HTR-8/SVneo (cell line): Measurements from ENCODE around the gene PKDCC.
"Not testable (repeated sequence)": the region's sequence is repeated elsewhere in the genome, so short reads cannot be mapped to it uniquely, and the experiment has no call there.

Experiments
- DNase-seq: peaks from one replicate; pipeline ENCODE4 v3.0.0; 2011; ENCODE audit warnings: low spot score, mixed read lengths; ENCODE audit not compliant: insufficient read length
- FAIRE-seq: peaks from 2 replicates; lab custom pipeline; 2011; peaks lifted over from hg19 to GRCh38; lab: Jason Lieb, UNC

PKDCC gene

DNA sequence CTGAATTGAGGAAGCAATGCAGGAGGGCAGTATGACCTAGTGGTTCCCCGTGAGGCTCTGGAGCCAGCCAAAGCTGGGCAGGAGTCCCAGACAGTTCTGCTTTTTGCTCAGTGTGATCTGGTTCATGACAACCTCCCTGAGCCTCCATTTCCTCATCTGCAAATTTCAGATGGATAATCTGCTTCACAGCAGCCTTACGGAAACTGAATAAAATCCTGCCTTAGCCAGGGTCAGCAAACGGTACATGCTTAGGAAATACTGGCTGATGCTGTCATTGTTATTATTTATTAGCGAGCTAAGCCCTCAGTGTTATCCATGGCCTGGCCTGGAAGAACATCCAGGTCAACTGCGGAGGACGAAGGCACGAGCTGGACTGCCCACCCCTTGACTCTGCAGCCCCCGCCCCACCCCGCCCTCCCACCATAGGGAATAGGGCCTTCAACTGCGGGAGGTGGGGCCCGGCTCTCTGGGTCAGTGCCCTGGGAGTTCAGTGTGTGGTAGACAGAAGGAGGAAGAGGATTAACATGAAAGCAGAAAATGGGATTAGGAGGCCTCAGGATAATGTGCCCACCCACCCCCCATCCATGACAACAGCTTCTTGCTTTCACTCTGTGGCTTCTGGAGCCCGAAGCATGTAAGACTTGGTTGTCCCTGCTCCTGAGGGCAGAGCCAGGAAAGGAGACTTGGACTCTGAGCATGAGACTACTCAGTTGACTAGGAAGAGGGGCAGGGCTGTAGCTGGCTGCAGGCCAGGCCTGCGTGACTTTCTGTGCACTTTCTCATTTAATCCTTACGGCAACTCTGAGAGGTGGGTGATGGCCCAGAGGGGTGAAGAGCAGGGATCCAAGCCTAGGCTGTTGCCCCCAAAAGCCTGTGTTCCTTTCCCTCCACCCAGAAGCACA, 13.1 kb downstream of the PKDCC start:
- FAIRE-seq (no peak), DNase-seq (no peak)

DNA sequence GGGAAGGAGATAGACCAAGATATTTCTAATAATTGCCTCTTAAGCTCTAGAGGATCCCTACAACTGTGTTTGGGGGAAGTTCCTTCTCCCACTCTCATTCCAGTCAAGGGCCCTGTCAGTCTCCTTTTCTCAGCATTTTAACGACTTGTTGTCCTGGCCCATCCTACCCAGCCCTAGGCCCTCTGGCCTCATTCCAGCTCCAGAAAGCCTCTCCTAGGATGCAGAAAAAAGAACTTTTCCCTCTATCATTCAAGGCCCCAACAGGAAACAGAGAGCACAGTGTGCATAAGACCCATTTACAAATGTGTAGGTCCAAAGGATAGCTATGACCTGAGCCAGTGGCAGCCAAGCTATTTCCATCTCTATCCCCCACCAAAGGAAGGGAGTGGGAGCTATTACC, 14.0 kb downstream of the PKDCC start:
- no peak for FAIRE-seq
- DNase-seq, result no peak

DNA sequence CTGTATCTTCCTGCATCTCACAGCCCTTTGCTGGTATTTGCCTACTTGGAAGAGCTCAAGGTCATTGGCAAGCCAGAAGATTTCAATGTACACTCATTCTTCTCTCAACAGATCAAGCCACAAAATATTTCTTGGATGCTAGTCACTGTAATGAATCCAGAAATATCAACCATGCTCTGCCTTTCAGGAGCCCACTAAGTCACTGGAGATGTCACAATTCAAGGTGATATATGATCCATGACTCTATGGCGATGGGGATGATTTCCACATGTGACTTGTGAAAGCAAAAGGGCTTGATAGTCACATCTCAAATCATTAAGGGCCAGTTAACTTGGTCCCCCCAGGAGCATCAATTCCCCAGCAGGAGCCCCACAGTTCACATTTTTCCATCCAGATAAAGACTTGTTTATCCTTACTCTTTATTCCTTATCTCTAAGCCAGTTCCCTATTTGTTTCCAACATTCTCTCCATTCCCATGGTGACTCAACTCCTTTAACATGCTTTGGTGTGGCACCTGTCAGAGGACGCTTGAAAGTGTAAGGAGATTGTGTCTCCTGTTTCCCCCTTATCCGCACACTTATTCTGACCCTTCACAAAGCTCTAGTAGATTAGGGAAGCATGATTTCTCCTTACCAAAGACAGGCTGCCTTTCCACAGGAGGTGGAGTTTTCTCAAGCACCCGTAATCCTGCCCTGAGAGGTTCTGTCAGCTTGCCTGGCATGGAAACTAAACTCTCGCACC, 15.8 kb downstream of the PKDCC start:
- FAIRE-seq (no peak), DNase-seq (no peak)

DNA sequence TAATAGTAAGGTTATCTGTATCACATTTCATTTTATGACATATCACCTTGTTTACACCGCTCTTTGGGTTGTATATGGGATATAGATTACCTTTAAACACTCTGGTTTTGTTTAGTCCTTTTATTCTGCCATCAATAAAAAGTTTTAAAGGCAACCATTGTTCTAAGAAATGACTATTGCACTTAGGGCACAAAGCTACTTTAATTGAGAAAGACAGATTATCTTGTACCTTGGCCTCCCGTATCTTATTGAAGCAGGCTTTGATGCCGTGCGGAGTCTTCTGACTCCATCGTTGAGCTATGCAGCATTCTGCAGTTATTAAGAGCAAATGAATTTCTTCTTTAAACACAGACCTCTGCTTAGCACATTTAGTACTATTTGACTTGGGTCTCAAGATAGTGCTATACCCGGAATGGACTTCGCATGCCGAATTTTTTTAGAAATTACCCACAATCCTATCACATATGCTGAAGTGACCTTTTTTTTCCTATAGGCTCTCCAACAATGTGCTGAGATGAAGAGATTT, 16.7 kb downstream of the PKDCC start:
- DNase-seq (no peak), FAIRE-seq (no peak)

DNA sequence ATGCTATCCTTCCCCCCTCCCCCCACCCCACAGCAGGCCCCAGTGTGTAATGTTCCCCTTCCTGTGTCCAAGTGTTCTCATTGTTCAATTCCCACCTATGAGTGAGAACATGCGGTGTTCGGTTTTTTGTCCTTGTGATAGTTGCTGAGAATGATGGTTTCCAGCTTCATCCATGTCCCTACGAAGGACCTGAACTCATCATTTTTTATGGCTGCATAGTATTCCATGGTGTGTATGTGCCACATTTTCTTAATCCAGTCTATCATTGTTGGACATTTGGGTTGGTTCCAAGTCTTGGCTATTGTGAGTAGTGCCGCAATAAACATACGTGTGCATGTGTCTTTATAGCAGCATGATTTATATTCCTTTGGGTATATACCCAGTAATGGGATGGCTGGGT, 17.9 kb downstream of the PKDCC start:
- FAIRE-seq, DNase-seq: not testable (repeated sequence)

DNA sequence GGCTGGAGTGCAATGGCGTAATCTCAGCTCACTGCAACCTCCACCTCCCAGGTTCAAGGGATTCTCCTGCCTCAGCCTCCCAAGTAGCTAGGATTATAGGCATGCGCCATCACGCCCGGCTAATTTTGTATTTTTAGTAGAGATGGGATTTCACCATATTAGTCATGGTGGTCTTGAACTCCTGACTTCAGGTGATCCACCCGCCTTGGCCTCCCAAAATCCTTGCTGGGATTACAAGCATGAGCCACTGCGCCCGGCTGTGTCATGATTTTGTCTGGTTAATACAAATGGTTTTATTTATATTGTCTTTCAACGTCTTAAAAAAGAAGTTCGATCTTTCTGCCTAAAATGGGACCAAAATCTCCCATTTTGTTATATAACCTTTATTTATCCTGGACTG, 19.2 kb downstream of the PKDCC start:
- not testable (repeated sequence) for DNase-seq, FAIRE-seq

DNA sequence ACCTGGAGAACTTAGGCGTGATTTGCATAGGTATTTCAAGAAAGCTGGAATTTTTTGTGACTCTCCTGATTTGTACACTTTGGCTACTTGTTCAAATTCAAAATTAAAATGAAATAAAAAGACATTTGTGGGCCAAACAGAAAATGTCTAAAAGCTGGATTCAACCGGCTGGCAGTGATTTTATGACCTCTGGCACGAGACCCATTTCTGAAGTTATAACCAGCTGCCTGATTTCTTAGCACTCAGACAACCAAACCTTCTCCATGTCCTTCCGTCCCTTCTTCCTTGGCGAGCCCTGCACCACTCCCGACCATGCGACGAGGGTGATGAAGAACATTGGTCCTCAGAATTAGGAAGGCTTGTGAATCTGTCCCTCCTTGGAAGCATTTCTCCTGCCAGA, 19.7 kb downstream of the PKDCC start:
- DNase-seq (no peak), FAIRE-seq (no peak)

DNA sequence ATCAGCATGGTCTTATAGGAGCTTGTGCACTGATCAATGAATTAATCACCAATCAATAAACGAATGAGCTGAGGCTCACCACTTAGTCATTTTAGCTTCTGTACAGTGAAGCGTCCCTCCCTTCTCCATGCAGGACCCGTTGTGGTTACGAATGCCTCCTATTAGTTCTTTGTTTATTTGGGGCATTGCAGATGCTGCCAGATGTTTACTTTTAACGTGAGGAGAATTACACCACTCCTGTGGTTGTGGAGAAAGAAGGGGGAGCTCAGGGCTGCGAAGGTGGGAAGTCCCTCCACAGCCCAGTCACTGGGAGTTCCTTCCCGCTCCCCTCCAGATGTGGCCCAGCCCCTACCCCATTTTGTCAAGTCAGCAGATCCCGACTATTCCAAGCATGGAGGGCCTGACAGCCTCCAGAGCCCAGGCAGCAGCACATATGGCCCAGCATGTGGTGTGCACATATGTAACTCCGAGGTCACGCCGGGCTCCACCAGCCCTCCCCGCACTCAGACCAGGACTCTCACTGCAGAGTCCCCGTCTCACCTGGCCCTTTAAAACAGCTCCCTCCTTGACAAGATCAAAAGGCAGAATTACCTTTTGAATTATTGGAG, 20.9 kb downstream of the PKDCC start:
- no peak for DNase-seq
- no peak for FAIRE-seq

DNA sequence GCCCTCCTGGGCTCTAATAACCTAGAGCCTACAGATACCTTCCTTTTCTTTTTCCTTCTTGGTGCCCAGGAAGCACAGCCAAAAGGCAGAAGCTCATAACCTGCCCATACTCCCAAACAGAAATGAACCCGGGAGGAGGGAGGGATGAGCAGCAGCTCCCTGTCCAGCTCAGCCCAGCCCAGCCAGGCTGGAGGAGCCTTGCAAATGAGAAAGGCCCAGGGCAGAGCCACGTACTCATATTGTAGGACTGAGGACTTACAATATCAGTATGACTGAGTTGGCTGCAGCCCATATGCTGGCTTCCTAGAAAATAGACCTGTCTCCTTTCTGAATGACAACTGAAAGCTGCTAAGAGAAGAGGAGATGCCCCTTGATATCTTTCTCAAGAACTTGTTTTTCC, 21.7 kb downstream of the PKDCC start:
- FAIRE-seq, result no peak
- DNase-seq, result no peak

DNA sequence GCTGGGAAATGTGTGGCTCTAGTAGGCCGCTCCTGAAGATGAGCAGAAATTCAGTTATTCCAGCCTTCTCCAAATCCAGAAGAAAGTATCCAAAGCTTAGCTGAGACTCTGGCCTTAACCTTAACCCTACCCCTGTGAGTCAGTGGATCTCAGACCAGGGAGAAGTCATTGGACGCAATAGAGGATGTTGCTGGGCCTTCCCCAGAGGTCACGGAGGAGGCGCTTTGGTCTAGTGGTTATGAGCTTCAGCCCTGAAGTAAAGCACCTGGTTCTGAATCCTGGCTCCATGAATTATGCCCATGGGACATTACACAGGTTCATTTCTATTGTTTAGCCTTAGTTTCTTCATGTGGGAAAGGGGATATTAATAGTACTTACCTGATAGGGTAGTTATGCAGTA, 24.0 kb downstream of the PKDCC start:
- FAIRE-seq (no peak), DNase-seq (no peak)

DNA sequence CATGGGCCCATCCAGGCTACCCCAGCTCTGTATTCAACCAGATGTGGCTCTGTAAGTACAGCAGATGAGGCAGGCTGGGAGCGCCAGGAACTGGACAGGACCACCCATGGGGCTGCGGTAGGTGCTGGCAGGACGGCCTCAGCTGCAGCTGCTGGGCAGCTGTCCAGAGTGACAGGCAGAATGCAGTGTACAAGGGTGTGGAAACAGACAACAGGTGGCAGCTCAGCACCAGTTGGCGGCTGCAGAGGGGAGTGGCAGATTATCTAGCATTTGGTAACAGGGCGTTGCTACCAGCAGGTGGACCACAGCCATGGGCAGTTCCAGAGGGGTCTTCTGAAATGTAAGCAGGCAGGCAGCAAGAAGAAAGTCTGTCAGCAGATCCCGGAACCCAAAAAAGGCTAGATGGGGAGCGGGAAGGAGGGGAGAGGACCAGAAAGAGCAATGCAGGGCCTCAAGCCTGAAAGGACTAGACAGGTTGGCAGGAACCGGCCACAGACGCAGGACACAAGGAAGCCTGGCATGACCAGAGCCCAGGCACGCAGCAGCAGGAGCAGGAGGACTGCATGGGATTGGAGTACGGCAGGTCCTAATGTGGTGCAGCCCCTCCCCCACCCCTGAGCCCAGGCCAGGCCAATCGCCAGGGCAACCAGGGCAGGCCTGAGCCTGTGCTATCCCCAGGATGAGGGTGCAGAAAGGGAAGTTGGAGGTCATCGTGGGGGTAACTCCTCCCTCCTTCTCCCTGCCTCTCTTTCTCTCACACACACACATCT, 24.7 kb downstream of the PKDCC start:
- no peak for DNase-seq

DNA sequence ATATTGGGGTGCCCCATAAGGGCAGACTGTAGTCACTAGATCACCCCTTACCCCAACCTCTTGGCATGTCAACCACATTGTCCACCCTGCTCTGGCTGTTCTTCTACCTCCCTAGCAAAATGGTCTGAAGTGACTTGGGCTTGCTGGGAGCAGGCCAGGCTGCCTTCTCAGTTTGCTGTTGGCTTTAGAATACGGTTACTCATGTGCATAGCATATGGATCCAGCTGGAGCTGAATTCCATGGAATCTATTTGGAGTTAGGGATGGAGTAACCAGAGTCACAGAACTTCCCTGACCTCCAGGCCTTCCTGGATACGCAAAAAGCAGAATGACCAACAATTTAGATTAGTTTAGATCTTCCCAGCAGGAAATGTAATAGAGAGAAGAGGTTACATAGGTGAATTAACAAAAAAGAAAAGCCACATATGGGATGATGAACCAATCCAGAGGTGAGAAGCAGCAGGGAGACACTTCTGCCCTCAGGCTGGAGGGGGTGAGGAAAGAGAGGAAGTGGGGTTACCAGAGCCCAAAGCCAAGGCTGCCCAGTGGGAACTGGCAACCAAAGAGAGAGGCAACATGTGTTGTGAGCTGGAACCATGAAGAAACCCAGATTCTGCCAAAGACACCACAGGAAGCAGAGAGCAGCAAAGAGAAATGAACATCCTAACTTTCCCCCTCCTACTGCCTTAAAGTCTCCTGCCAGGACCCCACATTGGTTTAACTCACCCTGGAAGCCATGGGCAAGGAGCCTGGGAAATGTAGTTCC, 26.1 kb downstream of the PKDCC start:
- DNase-seq (no peak), FAIRE-seq (no peak)

More for the DNA sequence above, 24.7 kb downstream of the PKDCC start:
- FAIRE-seq, result peak; percentile 81

DNA sequence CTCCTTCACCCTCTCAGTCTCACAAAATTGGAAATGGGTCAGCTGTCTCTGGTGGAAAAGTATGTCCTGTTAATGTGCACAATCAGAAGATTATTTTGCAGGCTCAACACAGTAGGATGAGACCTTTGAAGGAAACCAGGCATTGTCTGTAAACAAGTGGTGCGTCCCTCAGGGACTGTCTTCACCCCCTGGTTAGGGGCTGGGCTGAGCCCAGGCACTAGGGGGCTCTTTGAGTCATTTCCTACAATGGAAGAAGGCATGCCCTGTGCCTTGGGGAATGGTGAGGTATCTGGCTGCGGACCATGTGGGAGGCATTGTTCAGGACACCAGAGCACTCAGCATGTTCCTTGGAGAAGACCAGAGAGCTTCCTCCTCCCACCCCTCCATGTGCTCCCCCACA, 26.8 kb downstream of the PKDCC start:
- peak; percentile 83 for FAIRE-seq
- DNase-seq, result no peak

DNA sequence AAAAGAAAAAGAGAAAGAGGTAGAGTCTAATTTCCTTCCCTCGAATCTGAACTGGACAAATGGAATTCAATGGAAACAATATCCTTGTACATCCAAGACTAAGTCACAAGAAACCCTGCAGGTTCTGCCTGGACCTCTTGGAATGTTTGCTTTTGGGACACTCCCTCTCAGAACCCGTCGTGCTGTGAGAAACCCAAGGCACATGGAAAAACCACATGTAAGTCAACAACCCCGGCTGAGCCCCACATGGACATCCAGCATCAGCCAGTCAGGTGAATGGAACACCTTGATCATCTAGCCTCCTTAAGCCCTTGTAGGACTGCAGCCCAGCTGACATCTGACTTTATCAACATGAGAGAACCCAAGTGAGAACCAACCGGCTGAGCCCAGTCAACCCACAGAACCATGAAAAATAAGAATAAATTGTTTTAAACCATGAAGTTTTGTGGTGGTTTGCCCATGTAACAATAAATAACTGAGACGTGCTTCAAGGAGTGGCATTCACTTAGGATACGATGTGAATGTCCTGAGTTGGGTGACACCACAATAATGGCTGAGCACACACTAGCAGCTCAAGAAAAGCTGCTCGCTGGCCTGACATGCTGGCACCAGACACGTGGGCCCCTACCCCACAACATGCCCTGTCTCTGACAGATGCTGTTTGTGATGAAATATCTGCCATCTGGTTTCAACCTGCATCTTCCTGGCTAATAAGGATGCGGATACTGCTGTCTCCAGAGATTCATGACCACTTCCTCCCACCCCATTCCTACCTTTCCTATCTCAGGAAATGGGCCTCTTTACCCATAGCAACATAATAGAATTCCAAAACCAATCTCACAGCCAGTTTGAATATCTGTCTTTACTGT, 28.8 kb downstream of the PKDCC start:
- no peak for DNase-seq

DNA sequence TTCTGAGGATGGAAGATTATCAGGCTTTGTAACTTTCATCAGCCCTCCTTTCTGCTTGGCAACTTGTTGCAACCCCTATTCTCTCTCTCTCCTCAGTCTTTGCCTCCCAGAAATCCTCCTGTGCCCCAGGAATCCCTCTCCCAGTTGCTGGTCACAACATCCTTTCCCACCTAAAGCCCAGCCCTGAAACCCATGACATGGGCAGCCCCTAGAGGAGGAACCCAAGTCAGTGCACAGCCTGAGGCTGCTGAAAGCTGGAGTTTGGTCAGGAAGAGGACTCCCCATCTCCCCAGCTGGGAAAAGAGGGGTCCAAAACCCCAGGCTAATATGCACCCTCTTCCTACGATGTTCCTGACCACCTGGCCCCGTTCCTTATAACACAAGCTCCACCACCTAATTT, 29.5 kb downstream of the PKDCC start:
- FAIRE-seq (no peak), DNase-seq (no peak)

More for the DNA sequence above, 28.8 kb downstream of the PKDCC start:
- FAIRE-seq, result peak; percentile 31

DNA sequence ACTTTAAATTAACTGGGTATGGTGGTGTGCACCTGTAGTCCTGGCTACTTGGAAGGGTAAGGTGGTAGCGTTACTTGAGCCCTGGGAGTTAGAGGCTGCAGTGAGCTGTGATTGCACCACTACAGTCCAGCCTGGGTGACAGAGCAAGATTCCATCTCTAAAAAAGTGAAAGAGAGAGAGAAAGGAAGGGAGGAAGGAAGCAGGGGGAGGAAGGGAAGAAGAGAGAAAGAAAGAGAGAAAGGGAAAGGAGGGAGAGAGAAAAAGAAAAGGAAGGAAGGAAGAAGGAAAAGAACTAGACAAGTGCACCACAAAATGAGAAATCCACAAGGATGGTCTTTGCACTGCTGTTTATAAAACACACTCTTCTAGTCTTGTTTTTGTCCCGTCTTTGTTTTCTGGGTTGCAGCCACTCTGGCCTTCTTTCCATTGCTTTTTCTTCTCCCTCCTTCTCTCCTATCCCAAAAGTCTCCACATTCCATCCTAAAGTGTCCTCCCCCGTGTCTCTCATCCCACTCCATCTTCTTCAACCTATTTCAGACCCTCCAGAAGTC, 32.0 kb downstream of the PKDCC start:
- FAIRE-seq, result no peak

DNA sequence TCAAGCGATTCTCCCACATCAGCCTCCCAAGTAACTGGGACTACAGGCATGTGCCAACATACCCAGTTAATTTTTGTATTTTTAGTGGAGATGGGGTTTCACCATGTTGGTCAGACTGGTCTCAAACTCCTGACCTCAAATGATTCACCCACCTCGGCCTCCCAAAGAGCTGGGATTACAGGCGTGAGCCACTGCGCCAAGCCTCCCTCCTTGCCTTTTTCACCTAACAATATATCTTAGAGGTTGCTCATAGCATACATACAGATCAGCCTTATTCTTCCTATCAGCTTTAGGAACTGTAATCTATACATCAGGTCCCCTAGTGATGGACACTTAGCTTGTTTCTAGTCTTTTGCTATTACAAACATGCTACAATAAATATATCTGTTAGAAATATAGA, 33.3 kb downstream of the PKDCC start:
- not testable (repeated sequence) for DNase-seq, FAIRE-seq

More for the DNA sequence above, 32.0 kb downstream of the PKDCC start:
- no peak for DNase-seq

DNA sequence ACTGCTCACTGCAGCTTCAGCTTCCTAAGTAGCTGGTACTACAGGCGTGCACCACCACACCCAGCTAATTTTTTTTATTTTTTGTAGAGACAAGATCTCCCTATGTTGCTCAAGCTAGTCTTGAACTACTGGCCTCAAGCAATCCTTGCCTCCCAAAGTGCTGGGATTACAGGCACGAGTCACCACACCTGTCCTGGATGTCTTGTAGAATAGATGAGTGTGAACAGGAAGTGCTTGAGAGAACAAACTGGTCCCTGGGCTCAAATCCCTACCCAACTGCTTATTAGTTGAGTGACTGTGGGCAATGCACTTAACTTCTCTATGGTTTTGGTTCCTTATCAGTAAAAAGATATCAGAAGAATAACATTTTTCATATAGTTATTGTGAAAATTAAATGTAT, 34.2 kb downstream of the PKDCC start:
- no peak for FAIRE-seq

More for the DNA sequence above, 34.2 kb downstream of the PKDCC start:
- DNase-seq, result no peak
